CD4-positive, alpha-beta T cell treated with Interleukin-6 for 4 hours (primary cell): ENCODE measurements around the gene PDCD10.

Experiments used
- DNase-seq: peaks from one replicate; pipeline ENCODE4 v3.0.0-alpha.2; 2020; ENCODE audit warnings: mixed read lengths

The PDCD10 gene

DNA sequence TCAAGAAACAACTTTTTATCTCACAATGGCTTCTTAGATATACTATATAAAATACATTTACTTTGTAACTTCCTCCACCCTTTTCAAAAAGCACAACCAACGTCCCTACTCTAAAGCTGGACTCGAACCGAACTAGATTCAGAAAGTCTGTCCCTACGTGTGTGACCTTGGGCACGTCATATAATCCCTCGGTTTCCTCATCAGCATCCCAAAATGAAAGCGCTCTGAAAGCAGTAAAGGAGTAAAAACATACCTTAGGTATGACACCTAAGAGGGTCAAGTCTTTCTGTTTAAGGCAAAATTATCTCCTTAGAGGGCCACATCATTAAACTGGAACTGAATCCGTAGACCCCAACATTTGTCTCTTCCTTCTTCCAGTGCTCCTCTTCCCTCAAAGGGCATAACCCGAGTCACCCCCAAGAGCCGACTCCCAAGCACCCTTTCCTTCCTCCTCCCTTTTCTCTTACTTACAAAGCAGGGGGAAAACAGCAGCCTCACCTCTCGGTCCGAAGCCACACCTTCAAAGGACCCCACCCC lies 663 bp downstream of the PDCD10 start:
- DNase-seq: no peak

DNA sequence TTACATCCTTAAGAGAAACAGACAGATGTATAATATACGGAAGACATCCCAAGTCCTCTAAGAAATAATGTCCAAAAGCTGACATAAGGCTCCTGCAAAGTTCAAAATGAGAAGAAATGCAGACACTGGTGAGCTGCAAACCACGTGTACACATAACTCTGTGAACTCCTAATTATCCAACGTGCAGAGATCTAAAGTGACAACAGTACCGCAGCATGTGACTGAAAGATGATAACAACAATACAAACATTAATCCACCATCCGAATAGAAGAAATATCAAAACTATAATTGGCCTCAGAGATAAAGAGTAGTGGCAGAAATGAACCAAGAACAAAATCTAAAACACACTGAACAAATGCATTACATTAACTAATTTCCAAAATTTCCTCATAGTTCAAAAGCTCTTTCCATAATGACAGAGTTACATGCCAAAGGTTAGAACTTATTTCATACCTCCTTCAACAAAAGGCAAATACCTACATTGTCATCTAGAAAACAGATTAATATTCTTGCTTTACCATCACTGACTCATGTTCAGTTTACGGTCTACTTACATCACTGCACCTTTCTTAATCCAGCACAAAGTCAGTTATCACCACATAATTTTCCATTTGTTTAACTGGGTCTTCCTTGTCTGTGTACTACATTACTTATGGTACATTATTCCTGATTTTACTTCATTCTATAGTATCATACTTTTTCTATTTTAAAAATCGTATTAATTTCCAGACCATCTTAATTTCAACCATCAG lies 2.2 kb downstream of the PDCD10 start:
- DNase-seq: no peak

DNA sequence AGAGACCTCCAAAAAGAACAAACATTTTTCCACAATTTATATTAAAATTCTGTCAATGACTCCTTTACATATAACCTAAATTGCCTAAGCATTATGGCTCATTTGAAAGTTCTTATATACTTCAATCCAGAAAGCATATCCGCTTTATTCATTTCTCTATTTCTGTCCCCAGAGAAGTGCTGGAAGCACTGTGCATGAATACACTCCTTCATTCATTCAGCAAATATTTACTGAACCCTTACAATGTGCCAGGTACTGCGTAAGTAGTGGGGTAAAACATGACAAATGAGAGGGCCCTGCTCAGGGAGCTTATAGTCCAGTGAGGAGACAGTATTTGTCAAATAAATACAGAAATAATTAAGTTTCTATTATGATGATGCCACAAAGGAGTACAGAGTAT lies 3.3 kb downstream of the PDCD10 start:
- no peak for DNase-seq

DNA sequence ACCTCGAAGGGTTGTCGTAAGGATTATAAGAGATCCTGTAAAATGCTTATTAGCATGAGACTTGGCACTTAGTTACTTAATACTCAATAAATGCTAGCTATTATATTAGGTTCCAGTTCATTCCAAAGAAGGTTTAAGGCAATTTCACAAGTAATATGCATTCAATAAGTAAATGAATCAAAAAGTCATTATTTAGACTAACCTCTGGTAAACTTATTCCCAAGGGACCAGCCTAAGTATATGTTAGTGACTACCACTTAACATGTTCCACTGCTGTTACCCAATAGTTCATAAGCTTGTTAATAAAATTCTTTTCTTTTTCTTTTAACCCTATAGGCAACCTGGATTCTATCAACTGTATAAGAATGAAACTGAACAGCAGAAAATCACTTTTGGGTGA lies 5.1 kb downstream of the PDCD10 start:
- no peak for DNase-seq

DNA sequence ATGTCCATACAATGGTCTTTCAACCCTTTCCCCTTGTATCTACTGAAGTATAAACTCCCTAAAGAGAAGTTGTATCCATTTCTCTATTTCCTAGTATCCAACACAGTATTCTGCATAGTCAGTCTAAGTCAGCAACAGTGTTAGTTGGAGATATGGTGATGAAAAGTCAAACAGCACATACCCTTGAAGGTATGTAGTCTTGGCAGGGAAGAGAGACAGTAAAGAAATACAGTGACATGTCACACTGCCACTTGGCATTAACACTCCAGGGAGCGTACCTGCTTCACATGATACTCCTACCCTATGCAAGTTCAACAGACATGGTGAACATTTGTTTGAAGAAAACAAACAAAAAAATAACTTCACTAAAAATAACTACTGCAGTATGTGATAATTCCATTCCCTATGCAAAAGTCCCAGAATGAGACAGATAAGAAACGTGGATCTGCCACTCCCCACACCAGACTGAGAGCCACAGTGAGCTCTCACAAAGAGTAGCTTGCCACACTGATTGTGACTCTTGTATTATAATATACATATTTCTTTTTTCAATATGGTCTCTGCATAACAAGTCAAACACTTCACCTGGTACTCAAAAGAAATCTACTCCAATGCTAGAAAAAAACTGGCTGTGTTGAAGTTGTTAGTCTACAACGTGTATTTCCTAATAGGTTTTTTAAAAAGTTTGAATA lies 5.9 kb downstream of the PDCD10 start:
- DNase-seq: no peak

DNA sequence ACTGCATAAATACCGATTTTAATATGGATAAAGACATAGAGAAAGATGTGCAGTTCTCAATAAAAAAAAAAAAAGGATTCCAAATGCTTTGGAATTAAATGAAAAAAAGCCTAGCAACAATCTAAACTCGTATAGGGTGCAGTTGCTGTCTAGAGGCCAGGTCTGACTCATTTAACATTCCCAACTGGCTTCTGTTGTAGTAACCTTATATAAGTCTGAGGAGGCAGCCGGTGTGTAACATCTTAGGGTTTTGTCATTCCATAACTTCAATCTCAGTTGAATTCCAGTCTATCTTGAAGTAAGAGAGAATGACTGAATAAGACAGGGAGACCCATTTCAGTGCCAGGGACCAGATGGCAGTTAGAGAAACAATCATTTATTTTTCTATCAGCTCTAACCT lies 6.5 kb downstream of the PDCD10 start:
- DNase-seq: no peak

DNA sequence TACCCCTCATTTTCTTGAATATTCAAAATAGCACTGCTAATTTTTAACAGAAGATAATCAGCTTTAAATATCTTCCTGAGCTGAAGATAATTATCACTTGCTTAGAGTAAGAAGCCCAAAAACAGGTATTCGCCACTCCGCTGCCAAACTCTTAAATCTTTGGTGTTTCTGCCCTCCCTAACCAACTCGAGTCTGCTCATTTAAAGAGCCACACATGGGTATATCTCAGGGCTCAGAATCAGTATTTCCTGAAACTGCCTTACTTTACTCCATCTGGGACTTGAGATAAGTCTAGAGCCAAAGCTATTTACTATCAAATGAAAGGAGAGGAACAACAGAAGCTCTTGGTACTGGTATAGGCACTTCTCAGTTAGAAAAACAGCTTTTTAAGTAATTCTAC lies 10.8 kb downstream of the PDCD10 start:
- no peak for DNase-seq

DNA sequence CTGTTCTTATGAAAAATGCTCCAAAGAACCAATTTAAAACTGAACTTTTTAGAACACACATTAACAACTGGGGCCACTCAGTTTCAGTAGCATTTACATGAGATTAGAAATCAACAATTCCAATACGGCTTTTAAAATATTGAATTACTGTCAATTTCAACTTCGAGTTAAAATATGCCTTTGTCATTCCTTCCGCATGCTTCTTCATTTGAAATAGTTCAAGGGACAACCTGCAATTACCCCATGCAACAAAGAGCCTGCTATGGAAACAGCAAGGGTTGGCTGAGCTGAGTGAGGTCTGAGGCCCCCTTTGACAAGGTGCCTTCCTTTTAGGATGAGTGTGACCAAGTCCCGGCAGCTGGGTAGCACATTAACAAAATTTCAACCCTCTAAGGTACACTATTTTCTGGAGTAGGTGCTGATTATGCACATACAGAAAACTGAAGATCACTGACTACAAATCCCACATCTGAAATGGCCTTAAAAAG lies 11.6 kb downstream of the PDCD10 start:
- DNase-seq: no peak

DNA sequence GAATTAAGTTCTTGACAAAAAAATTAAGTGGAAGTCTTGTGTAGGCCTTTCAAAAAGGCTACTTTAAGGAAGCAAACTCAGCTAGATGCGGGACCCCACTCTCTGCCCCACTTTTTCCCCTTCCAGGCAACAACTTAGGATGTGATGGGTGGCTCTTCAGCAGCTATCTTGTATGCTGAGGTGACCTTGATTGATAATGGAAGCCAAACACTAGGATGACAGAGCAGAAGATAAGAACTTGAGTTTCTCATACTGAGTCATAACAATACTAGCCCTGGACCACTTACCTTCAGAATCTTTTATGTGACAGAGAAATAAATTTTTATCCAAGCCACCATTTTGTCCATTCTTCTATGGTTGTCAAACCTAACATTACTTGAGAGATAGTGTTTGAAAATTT lies 16.1 kb downstream of the PDCD10 start:
- DNase-seq: no peak

DNA sequence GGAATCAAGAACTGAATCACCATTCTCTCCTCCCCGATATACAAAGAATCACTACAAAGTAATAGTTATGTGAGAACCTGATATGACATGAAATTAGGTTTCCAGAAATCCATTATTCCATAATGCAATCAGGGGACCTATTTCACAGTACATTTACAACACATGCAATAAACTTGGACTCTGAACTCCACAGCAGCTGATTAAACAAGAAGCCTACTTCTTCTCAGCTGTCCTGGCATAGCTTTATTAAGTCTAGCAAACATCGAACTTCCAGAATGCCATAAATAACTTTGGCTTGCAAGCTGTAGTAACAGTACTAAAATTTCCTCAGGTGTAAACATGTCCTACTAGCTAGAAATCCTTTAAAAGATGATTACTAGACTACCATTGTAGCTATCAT lies 17.8 kb downstream of the PDCD10 start:
- DNase-seq: no peak

DNA sequence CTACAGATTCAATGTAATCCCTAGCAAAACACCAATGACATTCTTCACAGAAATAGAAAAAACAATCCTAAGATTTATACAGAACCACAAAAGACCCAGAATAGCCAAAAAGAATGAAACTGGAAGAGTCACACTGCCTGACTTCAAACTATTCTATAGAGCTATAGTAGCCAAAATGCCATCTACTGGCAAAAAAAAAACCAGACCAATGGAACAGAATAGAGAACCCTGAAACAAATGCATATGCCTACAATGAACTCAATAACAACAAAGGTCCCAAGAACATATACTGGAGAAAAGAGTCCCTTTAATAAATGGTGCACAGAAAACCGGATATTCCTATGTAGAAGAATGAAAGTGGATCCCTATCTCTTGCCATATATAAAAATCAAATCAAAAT lies 19.8 kb downstream of the PDCD10 start:
- DNase-seq: no peak

DNA sequence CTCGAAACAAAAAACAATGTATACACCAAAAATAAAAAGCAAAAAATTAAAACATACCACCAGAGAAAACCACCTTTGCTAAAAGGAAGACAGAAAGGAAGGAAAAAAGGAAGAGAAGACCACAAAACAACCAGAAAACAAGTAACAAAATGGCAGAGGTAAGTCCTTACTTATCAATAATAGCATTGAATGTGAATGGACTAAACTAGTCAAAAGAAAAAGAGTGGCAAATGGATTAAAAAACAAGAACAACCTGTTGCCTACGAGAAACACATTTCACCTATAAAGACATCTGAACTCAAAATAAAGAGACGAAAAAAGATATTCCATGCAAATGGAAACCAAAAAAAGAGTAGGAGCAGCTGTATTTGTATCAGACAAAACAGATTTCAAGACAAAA lies 22.2 kb downstream of the PDCD10 start:
- DNase-seq: no peak

DNA sequence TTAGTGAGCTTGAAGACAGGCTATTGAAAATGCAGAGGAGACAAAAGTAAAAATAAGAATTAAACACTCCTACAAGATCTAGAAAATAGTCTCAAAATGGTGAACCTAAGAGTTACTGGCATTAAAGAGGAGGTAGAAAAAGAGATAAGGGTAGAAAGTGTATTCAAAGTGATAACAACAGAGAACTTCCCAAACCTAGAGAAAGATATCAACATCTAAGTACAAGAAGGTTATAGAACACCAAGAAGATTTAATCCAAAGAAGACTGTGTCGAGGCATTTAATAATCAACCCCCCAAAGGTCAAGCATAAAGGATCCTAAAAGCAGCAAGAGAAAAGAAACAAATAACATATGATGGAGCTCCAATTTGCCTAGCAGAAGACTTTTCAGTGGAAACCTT lies 23.3 kb downstream of the PDCD10 start:
- no peak for DNase-seq

DNA sequence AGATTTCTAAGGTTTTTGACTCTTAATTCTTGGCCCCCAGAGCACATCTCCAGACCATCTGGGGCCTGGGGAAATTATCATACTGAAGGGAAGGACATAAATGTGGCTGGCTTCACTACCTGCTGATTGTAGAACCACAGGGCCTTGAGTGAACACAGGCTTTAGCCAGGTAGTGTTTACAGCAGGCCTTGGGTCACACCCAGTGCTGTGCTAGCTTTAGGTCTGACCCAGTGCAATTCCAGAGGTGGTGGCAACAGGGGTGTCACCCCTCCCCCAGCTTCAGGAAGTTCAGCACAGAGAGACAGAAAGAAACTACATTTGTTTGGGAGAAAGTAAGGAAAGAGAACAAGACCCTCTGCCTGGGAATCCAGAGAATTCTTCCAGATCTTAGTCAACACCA lies 24.1 kb downstream of the PDCD10 start:
- no peak for DNase-seq

DNA sequence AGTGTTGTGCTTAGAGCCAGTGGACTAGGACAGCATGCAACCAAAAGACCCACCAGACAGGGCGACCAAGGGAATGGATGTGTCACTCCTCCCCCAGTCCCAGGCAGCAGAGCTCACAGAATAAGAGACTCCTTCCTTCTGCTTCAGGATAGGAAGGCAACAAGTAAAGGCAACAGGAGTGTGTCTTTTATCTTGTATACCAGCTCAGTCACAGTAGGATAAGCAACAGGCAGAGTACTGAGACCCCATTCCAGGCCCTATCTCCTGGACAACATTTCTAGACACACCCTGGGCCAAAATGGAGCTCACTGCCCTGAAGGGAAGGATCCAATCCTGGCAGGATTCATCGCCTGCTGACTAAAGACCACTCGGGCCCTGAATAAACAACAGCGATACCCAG lies 25.0 kb downstream of the PDCD10 start:
- no peak for DNase-seq

DNA sequence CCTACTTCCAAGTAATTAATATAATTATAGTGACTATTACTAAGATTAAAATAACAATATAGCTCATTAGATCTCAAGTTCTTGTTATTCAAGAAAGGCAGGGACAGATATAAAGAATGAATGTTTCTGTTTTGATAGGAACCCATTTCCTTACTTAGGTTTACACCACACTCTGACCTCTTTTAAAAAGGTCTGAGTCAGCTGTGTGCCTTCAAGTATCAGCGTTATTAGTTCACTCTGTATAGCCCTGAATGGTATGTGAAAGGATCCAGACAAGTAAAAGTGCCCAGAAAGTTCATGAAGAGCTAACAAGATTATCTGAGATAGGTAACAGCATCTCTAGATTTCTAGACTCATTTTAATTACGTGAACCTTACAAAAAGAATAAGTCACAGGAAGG lies 28.9 kb downstream of the PDCD10 start:
- no peak for DNase-seq

DNA sequence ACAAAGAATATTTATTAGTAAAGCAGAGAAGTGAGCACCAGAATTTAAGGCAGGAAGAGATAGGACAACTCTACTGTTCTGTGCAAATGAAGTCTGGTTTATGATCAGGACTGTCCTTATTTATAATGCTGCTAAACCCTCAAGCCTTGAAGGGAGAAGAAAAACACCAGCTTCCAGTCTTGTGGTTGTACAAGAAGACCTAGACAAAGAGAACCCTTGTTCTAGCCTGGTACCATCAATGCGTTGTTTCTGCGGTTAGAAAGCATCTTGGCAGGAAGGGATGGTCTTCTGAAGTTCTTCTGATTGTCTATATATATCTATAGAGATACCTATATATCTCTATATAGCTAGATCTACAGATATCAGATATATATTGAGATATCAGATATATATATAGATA lies 33.8 kb downstream of the PDCD10 start:
- DNase-seq: no peak

DNA sequence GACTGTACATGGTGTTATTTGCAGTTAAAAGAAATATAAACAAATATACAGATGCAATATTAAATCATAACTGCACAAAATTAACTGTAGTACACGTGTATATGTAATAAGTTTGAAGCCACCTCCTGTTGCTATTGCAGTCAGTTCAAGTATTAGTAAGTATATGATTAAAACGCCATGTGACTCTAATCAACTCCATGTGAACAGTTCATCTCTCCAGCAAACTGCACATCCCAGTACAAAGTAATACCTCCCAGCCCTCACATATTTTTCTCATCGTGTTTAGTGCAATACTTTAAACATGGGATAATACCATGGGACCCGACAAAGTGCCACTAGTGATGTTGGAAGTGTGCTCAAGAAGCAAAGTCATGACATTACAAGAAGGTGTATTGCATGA lies 34.6 kb downstream of the PDCD10 start:
- DNase-seq: no peak

DNA sequence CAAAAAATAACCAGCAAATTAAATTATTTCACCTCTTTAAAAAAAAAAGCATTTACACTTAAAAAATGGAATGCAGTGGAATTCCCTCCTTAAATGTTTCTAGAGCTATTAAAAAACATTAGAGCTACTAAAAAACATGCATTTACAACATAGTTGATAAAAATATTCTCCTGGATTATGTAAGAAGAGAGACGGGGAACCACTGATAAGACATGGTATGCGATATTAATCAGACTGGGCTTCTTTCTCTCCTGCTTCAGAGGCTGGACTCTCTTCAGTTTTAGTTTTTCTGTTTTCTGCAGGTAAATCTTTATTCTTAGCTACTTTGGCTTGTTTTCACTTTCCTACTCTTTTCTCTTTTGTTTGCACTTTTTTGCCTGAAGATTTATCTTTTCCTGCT lies 40.6 kb downstream of the PDCD10 start:
- no peak for DNase-seq

DNA sequence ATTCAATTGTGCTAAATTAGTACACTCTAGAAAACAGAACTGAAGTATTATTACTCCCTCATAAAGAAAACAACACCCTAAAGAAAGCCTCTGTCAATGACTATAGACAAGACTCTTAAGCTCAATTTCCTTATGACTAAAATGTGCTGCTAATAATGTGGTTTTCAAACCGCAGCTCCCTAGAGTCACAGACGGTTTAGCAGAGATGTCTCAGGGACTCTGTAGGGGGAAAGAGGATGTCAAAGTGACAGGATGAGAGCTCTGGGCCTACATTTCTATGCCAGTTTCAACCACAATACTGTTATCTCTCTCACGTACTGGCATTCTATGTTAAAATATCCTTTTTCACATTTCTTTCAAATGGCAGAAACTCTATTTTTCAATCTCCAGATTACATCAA lies 43.3 kb downstream of the PDCD10 start:
- peak; percentile 25 for DNase-seq

DNA sequence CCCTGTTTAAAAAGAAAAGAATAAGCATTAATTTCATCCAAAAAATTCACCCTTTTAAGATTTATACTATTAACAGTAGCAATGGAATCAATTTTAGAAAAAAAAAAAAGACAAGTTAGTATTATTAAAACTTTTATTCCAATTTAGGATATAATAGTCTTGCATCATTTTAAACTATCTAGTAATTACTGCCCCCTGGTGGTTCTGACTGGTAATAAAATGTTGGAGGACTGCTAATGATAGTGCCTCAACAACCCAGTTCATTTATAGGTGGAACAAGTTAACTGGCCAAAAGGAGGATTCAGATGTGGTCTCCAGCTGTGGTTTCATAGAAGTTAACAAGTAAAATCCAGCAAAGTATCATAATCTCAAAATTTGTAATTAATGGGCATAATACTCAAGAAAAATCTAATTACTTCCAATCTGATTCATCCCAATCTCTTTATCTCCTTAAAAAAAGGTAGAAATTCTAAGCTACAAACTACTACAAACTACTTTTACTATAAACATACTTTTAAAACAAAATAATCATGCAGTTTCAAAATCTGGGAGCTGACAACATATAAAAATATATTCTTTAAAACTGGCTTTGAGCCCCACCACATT lies 50.2 kb downstream of the PDCD10 start:
- peak; percentile 61 for DNase-seq

DNA sequence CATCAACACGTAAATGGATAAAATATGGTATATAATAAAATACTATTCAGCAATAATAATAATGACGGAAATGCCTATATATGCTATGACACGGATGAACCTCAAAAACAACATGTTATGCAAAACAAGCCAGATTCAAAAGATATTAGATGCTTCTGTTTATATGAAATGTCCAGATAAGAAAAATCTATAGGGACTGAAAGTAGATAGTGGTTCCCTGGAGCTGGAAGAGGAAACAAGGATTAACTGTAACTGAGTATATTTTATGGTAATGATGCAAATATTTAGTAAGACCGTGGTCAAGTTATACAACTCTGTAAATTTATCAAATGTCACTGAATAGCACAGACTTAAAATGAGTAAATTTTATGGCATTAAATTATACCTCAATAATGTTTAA lies 55.2 kb downstream of the PDCD10 start:
- no peak for DNase-seq

DNA sequence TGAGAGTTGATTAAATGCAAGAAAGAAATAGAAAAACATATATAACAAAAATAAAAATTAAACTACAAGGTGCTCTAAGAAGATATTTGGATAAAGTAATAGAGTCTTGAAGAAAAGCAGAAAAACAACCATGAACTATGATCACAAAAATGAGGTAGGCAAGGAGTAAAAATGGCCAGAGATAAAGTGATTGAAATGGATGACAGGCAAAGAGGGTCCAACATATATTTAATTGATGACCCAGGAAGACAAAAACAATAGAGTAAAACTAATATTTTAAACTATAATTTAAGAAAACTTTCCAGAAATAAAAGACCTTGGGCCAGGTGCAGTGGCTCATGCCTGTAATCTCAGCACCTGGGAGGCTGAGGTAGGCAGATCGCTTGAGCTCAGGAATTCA lies 58.8 kb downstream of the PDCD10 start:
- no peak for DNase-seq

DNA sequence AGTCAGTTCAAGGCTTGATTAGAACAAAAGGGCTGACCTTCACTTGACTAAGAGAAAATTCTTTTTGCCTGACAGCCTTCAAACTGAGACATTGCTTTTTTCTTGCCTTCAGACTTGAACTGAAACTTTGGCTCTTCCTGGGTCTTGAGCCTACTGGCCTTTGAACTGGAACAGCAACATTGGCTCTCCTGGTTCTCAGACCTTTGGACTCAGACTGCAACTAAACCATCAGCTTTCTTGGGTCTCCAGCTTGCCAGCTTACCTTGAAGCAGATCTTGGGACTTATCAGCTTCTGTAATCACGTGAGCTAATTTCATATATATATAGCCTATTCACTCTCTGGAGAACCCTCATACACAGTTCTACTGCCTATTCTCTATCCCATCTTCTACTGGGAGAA lies 61.5 kb downstream of the PDCD10 start:
- DNase-seq: no peak
